PFSK-1 (cell line): ENCODE data around the gene NFATC3.

Experiments
- FOXP2 ChIP-seq: optimal IDR thresholded peaks from 2 replicates; pipeline ENCODE3; 2011; ENCODE audit warnings: borderline replicate concordance, control low read depth, inconsistent platforms; ENCODE audit not compliant: insufficient read depth; ENCODE audit errors: extremely low read length, extremely low read depth
- POLR2AphosphoS5 ChIP-seq: IDR thresholded peaks from 2 replicates; pipeline ENCODE4 v1.6.1; 2012; ENCODE audit warnings: low read depth, mild to moderate bottlenecking, control low read depth, low read length, moderate library complexity
- SIN3A ChIP-seq: IDR thresholded peaks from 2 replicates; pipeline ENCODE4 v1.6.1; 2012; ENCODE audit warnings: mild to moderate bottlenecking, low read length, moderate library complexity, borderline replicate concordance; ENCODE audit not compliant: insufficient read depth
- TAF1 ChIP-seq: IDR thresholded peaks from 2 replicates; pipeline ENCODE4 v1.6.1; 2012; ENCODE audit warnings: low read length, control low read depth, borderline replicate concordance; ENCODE audit not compliant: insufficient read depth
- TF ChIP-seq, protein P1 (sequence below), 2 experiments: IDR thresholded peaks; 2 replicates each; pipeline versions ENCODE4 v1.6.1 to v1.8.0; 2011 to 2012; ENCODE audit warnings: low read depth in 2 of 2, low read length in 2 of 2, control low read depth in 1 of 2, inconsistent platforms in 1 of 2, mild to moderate bottlenecking in 1 of 2, moderate library complexity in 1 of 2; ENCODE audit not compliant: insufficient read depth in 1 of 2

Gene NFATC3

DNA sequence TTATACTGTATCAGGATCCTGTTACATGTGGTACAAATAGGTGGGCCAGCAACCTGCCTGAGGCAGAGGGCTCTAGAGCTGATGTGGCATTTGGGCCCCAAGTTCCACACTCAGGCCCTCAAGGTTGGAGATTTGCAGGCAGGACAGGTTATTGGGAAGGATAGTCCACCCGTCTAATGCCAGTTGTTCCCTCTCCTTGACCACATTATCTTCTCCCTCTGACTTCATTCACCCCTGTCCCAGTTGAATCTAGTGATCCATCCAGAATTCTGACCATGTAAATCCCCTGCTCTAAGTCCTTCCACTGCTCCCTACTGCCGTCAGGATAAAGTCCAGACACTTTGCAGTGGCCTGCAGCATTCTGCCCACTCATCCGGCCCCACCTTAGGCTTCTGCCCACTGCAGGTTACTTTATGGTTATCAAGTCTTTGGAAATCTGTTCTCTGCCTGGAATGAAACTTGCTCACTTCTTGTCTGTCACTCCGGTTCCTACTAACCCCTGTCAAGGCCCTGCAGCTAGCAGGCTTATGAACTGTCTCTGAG lies 1.9 kb upstream of the NFATC3 start:
- TF ChIP-seq, protein P1, sequence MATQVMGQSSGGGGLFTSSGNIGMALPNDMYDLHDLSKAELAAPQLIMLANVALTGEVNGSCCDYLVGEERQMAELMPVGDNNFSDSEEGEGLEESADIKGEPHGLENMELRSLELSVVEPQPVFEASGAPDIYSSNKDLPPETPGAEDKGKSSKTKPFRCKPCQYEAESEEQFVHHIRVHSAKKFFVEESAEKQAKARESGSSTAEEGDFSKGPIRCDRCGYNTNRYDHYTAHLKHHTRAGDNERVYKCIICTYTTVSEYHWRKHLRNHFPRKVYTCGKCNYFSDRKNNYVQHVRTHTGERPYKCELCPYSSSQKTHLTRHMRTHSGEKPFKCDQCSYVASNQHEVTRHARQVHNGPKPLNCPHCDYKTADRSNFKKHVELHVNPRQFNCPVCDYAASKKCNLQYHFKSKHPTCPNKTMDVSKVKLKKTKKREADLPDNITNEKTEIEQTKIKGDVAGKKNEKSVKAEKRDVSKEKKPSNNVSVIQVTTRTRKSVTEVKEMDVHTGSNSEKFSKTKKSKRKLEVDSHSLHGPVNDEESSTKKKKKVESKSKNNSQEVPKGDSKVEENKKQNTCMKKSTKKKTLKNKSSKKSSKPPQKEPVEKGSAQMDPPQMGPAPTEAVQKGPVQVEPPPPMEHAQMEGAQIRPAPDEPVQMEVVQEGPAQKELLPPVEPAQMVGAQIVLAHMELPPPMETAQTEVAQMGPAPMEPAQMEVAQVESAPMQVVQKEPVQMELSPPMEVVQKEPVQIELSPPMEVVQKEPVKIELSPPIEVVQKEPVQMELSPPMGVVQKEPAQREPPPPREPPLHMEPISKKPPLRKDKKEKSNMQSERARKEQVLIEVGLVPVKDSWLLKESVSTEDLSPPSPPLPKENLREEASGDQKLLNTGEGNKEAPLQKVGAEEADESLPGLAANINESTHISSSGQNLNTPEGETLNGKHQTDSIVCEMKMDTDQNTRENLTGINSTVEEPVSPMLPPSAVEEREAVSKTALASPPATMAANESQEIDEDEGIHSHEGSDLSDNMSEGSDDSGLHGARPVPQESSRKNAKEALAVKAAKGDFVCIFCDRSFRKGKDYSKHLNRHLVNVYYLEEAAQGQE (IDR thresholded peaks at IDR 0.05; ENCODE audit: insufficient read depth in 1 of 2, low read depth in 2 of 2, low read length in 2 of 2), result no peak
- TF ChIP-seq FOXP2, result no peak
- TF ChIP-seq POLR2AphosphoS5, result no peak
- TF ChIP-seq SIN3A, result no peak
- TF ChIP-seq TAF1, result no peak

DNA sequence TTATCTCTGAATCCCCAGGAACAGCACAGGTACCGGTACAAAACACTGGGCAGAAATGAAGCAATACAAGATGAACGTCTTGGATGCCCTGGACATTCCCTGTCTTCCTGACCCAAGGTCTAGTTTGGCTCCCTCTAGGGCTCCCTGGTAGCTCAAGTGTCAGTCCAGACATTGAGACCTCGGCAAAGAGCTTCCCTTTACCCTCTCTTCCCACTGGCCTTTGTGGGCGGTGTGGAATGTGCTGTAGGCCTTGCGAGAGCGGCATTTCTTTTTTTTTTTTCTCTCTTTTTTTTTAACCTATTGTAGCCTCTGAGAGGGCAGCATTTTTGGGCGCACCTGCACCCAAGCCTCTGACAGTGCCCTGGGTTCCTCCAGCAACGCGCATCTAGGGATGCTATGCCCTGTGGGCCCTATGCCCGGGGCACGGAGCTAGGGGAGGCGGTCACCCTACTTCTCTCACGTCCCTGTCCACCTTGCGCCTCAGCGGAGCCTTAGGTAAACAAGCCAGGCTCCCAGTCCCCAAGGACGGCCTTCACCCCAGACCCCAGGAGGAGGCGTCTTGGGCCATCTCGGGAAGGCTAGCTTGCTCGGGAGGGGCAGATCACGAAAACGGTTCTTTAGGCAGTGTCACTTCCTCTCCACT lies 1.2 kb upstream of the NFATC3 start:
- TF ChIP-seq, protein P1 (IDR thresholded peaks at IDR 0.05; ENCODE audit: insufficient read depth in 1 of 2, low read depth in 2 of 2, low read length in 2 of 2), result no peak
- no peak for TF ChIP-seq POLR2AphosphoS5
- no peak for TF ChIP-seq FOXP2
- no peak for TF ChIP-seq TAF1
- no peak for TF ChIP-seq SIN3A

DNA sequence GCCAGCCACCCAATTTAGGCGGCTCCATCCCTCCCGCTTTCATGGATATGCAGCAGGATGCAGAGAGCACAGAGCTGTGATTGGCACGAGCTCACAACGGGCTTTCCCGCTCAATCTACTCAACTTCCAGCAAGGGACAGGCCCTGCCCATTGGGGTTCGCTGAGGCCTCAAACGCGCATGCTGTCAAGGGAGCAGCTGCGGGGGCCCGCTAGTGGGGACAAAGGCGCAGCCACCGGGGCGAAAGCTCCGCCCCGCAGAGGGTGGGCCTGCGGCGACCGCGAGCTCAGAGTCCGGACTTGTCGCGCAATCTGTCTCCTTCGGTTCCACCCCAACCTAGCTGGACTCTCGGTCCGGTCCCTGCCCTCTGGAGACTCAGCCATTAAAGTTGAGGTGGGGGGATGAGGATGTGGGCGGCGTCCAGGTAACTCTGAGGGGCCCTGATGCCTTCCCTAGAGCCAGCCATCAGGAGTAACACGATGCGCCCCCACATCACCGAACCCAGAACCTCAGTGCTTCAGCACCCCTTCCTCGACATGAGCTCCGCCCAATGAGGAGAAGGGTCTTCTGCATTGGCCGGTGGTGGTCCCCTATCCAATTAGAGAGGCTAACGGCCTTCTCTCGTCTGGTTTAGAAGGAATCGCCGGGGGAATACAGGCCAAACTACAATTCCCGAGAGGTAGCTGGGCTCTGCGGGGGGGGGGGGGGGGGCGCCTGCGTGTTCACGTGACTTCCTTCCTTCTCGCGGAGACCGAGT lies 489 bp upstream of the NFATC3 start:
- no peak for TF ChIP-seq FOXP2
- TF ChIP-seq, protein P1 (IDR thresholded peaks at IDR 0.05; ENCODE audit: insufficient read depth in 1 of 2, low read depth in 2 of 2, low read length in 2 of 2), result no peak
- no peak for TF ChIP-seq TAF1
- TF ChIP-seq SIN3A, result no peak
- no peak for TF ChIP-seq POLR2AphosphoS5

DNA sequence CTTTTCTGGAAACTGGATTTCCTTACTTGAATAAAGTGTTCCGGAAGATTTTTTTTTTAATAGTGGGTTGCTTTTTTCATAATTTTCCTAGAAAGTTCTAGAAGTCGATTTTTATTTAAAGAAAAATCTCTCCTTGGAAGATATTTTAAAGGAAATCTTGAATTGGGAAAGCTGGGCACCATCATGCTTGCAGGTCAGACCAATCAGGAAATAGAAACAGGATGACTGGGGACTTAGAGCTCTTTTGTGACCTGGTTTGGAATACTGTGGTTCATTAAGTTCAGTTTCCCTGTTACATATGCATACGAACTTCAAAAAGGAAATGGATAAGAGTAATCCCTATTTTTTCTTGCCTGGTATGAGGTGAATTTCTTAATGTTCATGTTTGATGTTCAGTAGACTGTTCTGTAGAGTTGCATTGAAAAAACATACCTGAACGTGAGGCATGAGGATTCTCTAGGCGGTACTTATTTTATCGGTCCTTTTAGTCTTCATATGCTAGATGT lies 1.2 kb downstream of the NFATC3 start:
- no peak for TF ChIP-seq POLR2AphosphoS5
- TF ChIP-seq SIN3A, result no peak
- TF ChIP-seq TAF1, result no peak
- TF ChIP-seq, protein P1 (IDR thresholded peaks at IDR 0.05; ENCODE audit: insufficient read depth in 1 of 2, low read depth in 2 of 2, low read length in 2 of 2), result no peak
- no peak for TF ChIP-seq FOXP2
